DND-41 (cell line): ENCODE measurements around the gene EEF1AKMT1.

Experiments used
- CTCF ChIP-seq: IDR thresholded peaks from 2 replicates; pipeline ENCODE4 v1.5.1; 2012; ENCODE audit warnings: borderline replicate concordance, low read length, moderate library complexity, mild to moderate bottlenecking; ENCODE audit not compliant: poor library complexity, severe bottlenecking; ENCODE audit errors: extremely low read depth
- EZH2 ChIP-seq: IDR thresholded peaks from 3 replicates; pipeline ENCODE4 v1.6.1; 2012; ENCODE audit warnings: borderline replicate concordance, low read depth, mild to moderate bottlenecking, moderate library complexity, low read length, inconsistent platforms; ENCODE audit not compliant: severe bottlenecking

GRCh38 chr13:20776751-20777150, 3.0 kb upstream of the EEF1AKMT1 start:
- TF ChIP-seq CTCF (peak; percentile 31), EZH2 (no peak)
